Jurkat, Clone E6-1 (cell line): ENCODE data around the gene ARHGAP5.

ENCODE experiments used
- DNase-seq: peaks from one replicate; pipeline ENCODE4 v3.0.0-alpha.2; 2011; ENCODE audit warnings: low read depth, low spot score
- H3K4me3 ChIP-seq: 2 replicates; pipeline ENCODE4 v1.5.1; 2011; ENCODE audit warnings: mild to moderate bottlenecking, low read length, control low read depth, moderate library complexity

The ARHGAP5 gene

GRCh38 chr14:32073537-32074189 lies 3.4 kb upstream of the ARHGAP5 start:
- DNase-seq, result peak; percentile 81

GRCh38 chr14:32074887-32075572 lies 2.1 kb upstream of the ARHGAP5 start:
- H3K4me3 ChIP-seq, result no peak overlapping the region
- no peak for DNase-seq

More at GRCh38 chr14:32073537-32074189, 3.4 kb upstream of the ARHGAP5 start:
- no peak overlapping the region for H3K4me3 ChIP-seq

- DNase-seq, result no peak
- peak overlapping the region; percentile 86 for H3K4me3 ChIP-seq
These were observed 1.3 kb upstream of the ARHGAP5 start for GRCh38 chr14:32075672-32076277.

GRCh38 chr14:32076278-32077080 lies 625 bp upstream of the ARHGAP5 start:
- DNase-seq, result peak; percentile 85
- peak overlapping the region; percentile 86 for H3K4me3 ChIP-seq

GRCh38 chr14:32078023-32078857 lies 1.1 kb downstream of the ARHGAP5 start:
- peak; percentile 31 for DNase-seq
- H3K4me3 ChIP-seq, result peak overlapping the region; percentile 85

GRCh38 chr14:32078858-32079216 lies 1.7 kb downstream of the ARHGAP5 start:
- peak overlapping the region; percentile 85; the same call in 1 of the 2 replicates for H3K4me3 ChIP-seq
- DNase-seq, result no peak

GRCh38 chr14:32079264-32079663 lies 2.2 kb downstream of the ARHGAP5 start:
- no peak for DNase-seq
- no peak overlapping the region for H3K4me3 ChIP-seq

GRCh38 chr14:32080001-32080510 lies 3.0 kb downstream of the ARHGAP5 start:
- no peak overlapping the region for H3K4me3 ChIP-seq
- no peak for DNase-seq

- H3K4me3 ChIP-seq, result no peak overlapping the region
- DNase-seq, result no peak
These were observed 4.8 kb downstream of the ARHGAP5 start for GRCh38 chr14:32081901-32082300.

- DNase-seq, result no peak
- H3K4me3 ChIP-seq, result no peak overlapping the region
These were observed 6.2 kb downstream of the ARHGAP5 start for GRCh38 chr14:32083315-32083624.

GRCh38 chr14:32083789-32084188 lies 6.7 kb downstream of the ARHGAP5 start:
- no peak for DNase-seq
- H3K4me3 ChIP-seq, result no peak overlapping the region

- DNase-seq, result no peak
- no peak overlapping the region for H3K4me3 ChIP-seq
These were observed 8.2 kb downstream of the ARHGAP5 start for GRCh38 chr14:32085182-32085844.

- H3K4me3 ChIP-seq, result no peak overlapping the region
- DNase-seq, result no peak
These were observed 8.8 kb downstream of the ARHGAP5 start for GRCh38 chr14:32085845-32086383.

GRCh38 chr14:32087173-32087861 lies 10.2 kb downstream of the ARHGAP5 start:
- H3K4me3 ChIP-seq, result no peak overlapping the region
- DNase-seq, result no peak

GRCh38 chr14:32087907-32088306 lies 10.8 kb downstream of the ARHGAP5 start:
- DNase-seq, result no peak
- H3K4me3 ChIP-seq, result no peak overlapping the region

- no peak for DNase-seq
- H3K4me3 ChIP-seq, result no peak overlapping the region
These were observed 13.6 kb downstream of the ARHGAP5 start for GRCh38 chr14:32090686-32091085.

- no peak for DNase-seq
- no peak overlapping the region for H3K4me3 ChIP-seq
These were observed 22.4 kb downstream of the ARHGAP5 start for GRCh38 chr14:32099473-32099872.
